Gastrocnemius medialis (tissue), 4 donors: ENCODE measurements around the gene RHOF.

Experiments used
- POLR2A ChIP-seq, 2 donors: fragments of 450-650 bp; IDR thresholded peaks; one replicate each; pipeline ENCODE4 v1.6.1; 2017; ENCODE audit warnings: antibody characterized with exemption in 2 of 2, mild to moderate bottlenecking in 2 of 2, moderate library complexity in 2 of 2
- TF ChIP-seq, protein P1 (sequence below), 5 experiments: fragments of 450-650 bp in 3 of 5; fragments of 200-600 bp in 2 of 5; sonication (generic) in 2 of 5; IDR thresholded peaks in 4 of 5; conservative IDR thresholded peaks in 1 of 5; 1 replicate in 4 of 5; 2 replicates in 1 of 5; pipeline ENCODE4 v1.5.1; 2016 to 2019; ENCODE audit warnings: antibody characterized with exemption in 5 of 5, mild to moderate bottlenecking in 3 of 5, moderate library complexity in 3 of 5

DNA sequence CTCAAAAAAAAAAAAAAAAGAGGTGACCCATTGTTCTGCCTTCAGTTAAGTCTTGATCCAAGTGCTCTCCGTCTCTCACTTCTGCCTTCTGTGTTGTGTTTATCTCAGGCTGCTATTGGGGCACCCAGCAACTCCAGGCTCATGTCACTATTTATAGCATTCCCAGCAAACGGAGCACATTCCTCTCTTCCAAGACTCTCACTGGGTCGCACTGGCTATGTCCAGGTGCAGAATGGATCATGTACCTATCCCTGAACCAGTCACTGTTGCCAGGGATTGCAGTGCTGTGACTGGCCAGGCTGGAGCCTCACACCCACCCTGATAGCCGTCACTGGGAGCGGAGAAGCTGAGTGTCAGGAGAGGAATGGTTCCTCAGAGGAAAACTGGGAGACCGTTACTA lies 31.2 kb downstream of the RHOF start:
- TF ChIP-seq, protein P1, sequence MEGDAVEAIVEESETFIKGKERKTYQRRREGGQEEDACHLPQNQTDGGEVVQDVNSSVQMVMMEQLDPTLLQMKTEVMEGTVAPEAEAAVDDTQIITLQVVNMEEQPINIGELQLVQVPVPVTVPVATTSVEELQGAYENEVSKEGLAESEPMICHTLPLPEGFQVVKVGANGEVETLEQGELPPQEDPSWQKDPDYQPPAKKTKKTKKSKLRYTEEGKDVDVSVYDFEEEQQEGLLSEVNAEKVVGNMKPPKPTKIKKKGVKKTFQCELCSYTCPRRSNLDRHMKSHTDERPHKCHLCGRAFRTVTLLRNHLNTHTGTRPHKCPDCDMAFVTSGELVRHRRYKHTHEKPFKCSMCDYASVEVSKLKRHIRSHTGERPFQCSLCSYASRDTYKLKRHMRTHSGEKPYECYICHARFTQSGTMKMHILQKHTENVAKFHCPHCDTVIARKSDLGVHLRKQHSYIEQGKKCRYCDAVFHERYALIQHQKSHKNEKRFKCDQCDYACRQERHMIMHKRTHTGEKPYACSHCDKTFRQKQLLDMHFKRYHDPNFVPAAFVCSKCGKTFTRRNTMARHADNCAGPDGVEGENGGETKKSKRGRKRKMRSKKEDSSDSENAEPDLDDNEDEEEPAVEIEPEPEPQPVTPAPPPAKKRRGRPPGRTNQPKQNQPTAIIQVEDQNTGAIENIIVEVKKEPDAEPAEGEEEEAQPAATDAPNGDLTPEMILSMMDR (IDR thresholded peaks at IDR 0.05 in 4 of 5, conservative IDR thresholded peaks at IDR 0.05 in 1 of 5) = no peak
- TF ChIP-seq POLR2A (IDR thresholded peaks at IDR 0.05) = no peak
